K562 (cell line): ENCODE data around the gene SGMS1. TPM values are rescaled to one million over a fixed set of nuclear protein-coding genes. Genes with fewer than 3 reads are reported as not detected.

ENCODE experiments used
- ARNT ChIP-seq, 2 experiments: fragments of 450-650 bp; IDR thresholded peaks; 2 replicates each; pipeline ENCODE4 v1.6.1; 2016; ENCODE audit warnings: mild to moderate bottlenecking in 1 of 2
- ATF1 ChIP-seq, 2 experiments: fragments of 450-650 bp in 1 of 2; IDR thresholded peaks; 2 replicates each; pipeline ENCODE4 v1.6.1; 2016; ENCODE audit warnings: missing compliant biosample characterization in 1 of 2, missing genetic modification characterization in 1 of 2
- CREB1 ChIP-seq, 2 experiments: sonication (generic) in 1 of 2; formaldehyde crosslinking in 1 of 2; IDR thresholded peaks; 2 replicates each; pipeline versions ENCODE4 v1.6.1 to v1.8.0; 2012 to 2022; ENCODE audit warnings: inconsistent platforms in 1 of 2, mild to moderate bottlenecking in 1 of 2, missing genetic modification reagents in 1 of 2, moderate library complexity in 1 of 2
- DPF2 ChIP-seq: fragments of 450-650 bp; IDR thresholded peaks from 2 replicates; pipeline ENCODE4 v1.6.1; 2016
- FOXP1 ChIP-seq: sonication (generic); formaldehyde crosslinking; IDR thresholded peaks from 2 replicates; pipeline ENCODE4 v1.8.0; 2022; ENCODE audit warnings: mild to moderate bottlenecking, missing genetic modification reagents
- GATAD2B ChIP-seq: fragments of 450-650 bp; IDR thresholded peaks from 2 replicates; pipeline ENCODE4 v1.6.1; 2017; ENCODE audit warnings: mild to moderate bottlenecking, borderline replicate concordance
- MEIS2 ChIP-seq: fragments of 450-650 bp; IDR thresholded peaks from 2 replicates; pipeline ENCODE4 v1.6.1; 2014; ENCODE audit warnings: mild to moderate bottlenecking; ENCODE audit not compliant: partially characterized antibody
- NFATC3 ChIP-seq: fragments of 450-650 bp; IDR thresholded peaks from 2 replicates; pipeline ENCODE4 v1.6.1; 2017; ENCODE audit warnings: mild to moderate bottlenecking
- NFE2 ChIP-seq: IDR thresholded peaks from 2 replicates; pipeline ENCODE4 v1.6.1; 2014; ENCODE audit warnings: antibody characterized with exemption, low read depth
- NFE2L1 ChIP-seq: fragments of 450-650 bp; IDR thresholded peaks from 2 replicates; pipeline ENCODE4 v1.6.1; 2016; ENCODE audit warnings: missing genetic modification characterization, low read depth, mild to moderate bottlenecking, missing compliant biosample characterization, moderate library complexity, borderline replicate concordance
- NRF1 ChIP-seq, 2 experiments: fragments of 450-650 bp; IDR thresholded peaks in 1 of 2; conservative IDR thresholded peaks in 1 of 2; 2 replicates each; pipeline ENCODE4 v1.6.1; 2014; ENCODE audit warnings: mild to moderate bottlenecking in 2 of 2
- PHF8 ChIP-seq: fragments of 200-600 bp; sonication (generic); IDR thresholded peaks from 2 replicates; pipeline ENCODE4 v1.6.1; 2012; ENCODE audit warnings: mixed run types, mild to moderate bottlenecking, inconsistent platforms, low read length, moderate library complexity, borderline replicate concordance
- RHOXF2B ChIP-seq: fragments of 250-450 bp; sonication (Bioruptor Pico); conservative IDR thresholded peaks from 2 replicates; pipeline ENCODE4 v1.5.1; 2021
- SMAD4 ChIP-seq: fragments of 250-450 bp; sonication (Bioruptor Pico); conservative IDR thresholded peaks from 2 replicates; pipeline ENCODE4 v1.8.0; 2021; ENCODE audit warnings: inconsistent platforms, mild to moderate bottlenecking, moderate library complexity
- TCF7 ChIP-seq: sonication (generic); IDR thresholded peaks from 2 replicates; pipeline ENCODE4 v1.6.1; 2016; ENCODE audit warnings: antibody characterized with exemption, borderline replicate concordance
- ZFPM2 ChIP-seq: fragments of 250-450 bp; sonication (Bioruptor Pico); IDR thresholded peaks from 2 replicates; pipeline ENCODE4 v1.5.1; 2022; ENCODE audit warnings: mild to moderate bottlenecking
- ZNF184 ChIP-seq: sonication (generic); formaldehyde crosslinking; IDR thresholded peaks from 2 replicates; pipeline ENCODE4 v1.5.0; 2020; ENCODE audit warnings: missing genetic modification reagents
- ZNF318 ChIP-seq, 2 experiments: fragments of 450-650 bp; IDR thresholded peaks; 2 replicates each; pipeline ENCODE4 v1.6.1; 2016; ENCODE audit warnings: mild to moderate bottlenecking in 2 of 2, borderline replicate concordance in 1 of 2, low read depth in 1 of 2, moderate library complexity in 1 of 2
- ZNF766 ChIP-seq: fragments of 200-800 bp; sonication (Bioruptor generic); conservative IDR thresholded peaks from 2 replicates; pipeline ENCODE4 v1.6.1; 2016; ENCODE audit warnings: missing genetic modification characterization, missing compliant biosample characterization
- polyA plus RNA-seq, 8 experiments: library from polyadenylated mRNA; depleted of rRNA in 4 of 8; stranded (reverse) in 5 of 8; unstranded in 3 of 8; fragments of >200 nt; fragmentation: Nextera tagmentation in 2 of 8; fragmentation: Illumina TruSeq in 1 of 8; extraction: Ambion mirVana in 2 of 8; extraction: Trizol in 1 of 8; gene quantifications; 2 replicates each; pipeline versions ENCODE4 v1.2.1 to v1.2.3, GENCODE V29; 2011 to 2014; ENCODE audit warnings: inconsistent platforms in 1 of 8, missing spikeins in 1 of 8
- total RNA-seq, 7 experiments: library from RNA; depleted of rRNA in 6 of 7; stranded (reverse); fragments of >200 nt in 6 of 7; fragmentation: Illumina TruSeq in 2 of 7; extraction: Trizol in 2 of 7; gene quantifications; 2 replicates each; pipeline versions ENCODE4 v1.2.1 to v1.2.3, GENCODE V29; 2011 to 2021; ENCODE audit warnings: low replicate concordance in 1 of 7
- TF ChIP-seq, protein P1 (sequence below): sonication (generic); formaldehyde crosslinking; IDR thresholded peaks from 2 replicates; pipeline ENCODE4 v1.5.0; 2020; ENCODE audit warnings: missing genetic modification reagents

The SGMS1 gene
- total and polyA plus RNA-seq, 9 of the 15 experiments (the other 6 are each of a cell fraction or from before 2014, with no cell fraction given), result 22.6 to 232 (median 82.2) TPM

GRCh38 chr10:50392966-50393718 is 230.6 kb downstream of the SGMS1 start (continued):
- TF ChIP-seq ZNF318 (IDR thresholded peaks at IDR 0.05; ENCODE audit: borderline replicate concordance in 1 of 2, low read depth in 1 of 2), result peak in 1 of 2 experiments; percentile 65; a peak in 1 of 4 replicates
- TF ChIP-seq NRF1 (conservative IDR thresholded peaks at IDR 0.05 in 1 of 2, IDR thresholded peaks at IDR 0.05 in 1 of 2), result no peak
- no peak for TF ChIP-seq NFATC3
- TF ChIP-seq DPF2, result peak; percentile 85; the same call in 1 of the 2 replicates
- TF ChIP-seq ATF1 (CRISPR knock-in tag; IDR thresholded peaks at IDR 0.05), result no peak
- TF ChIP-seq ATF1 (tag; IDR thresholded peaks at IDR 0.05), result peak; percentile 74
- no peak for TF ChIP-seq RHOXF2B (CRISPR knock-in tag)
- no peak for TF ChIP-seq PHF8
- no peak for TF ChIP-seq NFE2L1 (tag)
- peak; percentile 93 for TF ChIP-seq MEIS2
- TF ChIP-seq, protein P1, sequence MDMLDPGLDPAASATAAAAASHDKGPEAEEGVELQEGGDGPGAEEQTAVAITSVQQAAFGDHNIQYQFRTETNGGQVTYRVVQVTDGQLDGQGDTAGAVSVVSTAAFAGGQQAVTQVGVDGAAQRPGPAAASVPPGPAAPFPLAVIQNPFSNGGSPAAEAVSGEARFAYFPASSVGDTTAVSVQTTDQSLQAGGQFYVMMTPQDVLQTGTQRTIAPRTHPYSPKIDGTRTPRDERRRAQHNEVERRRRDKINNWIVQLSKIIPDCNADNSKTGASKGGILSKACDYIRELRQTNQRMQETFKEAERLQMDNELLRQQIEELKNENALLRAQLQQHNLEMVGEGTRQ (CRISPR knock-in tag), result no peak
- 0 out of 2 replicates have a peak, but pooled peaks have one; percentile 18 for TF ChIP-seq GATAD2B
- TF ChIP-seq FOXP1 (CRISPR knock-in tag), result no peak
- TF ChIP-seq CREB1 (IDR thresholded peaks at IDR 0.05), result no peak
- TF ChIP-seq CREB1 (CRISPR knock-in tag; IDR thresholded peaks at IDR 0.05), result peak; percentile 36; the same call in 1 of the 2 replicates
- no peak for TF ChIP-seq ZFPM2
- TF ChIP-seq ARNT (IDR thresholded peaks at IDR 0.05), result peak in 1 of 2 experiments; percentile 29; a peak in 1 of 4 replicates
- TF ChIP-seq SMAD4 (CRISPR knock-in tag), result peak; percentile 23; the same call in 1 of the 2 replicates
- TF ChIP-seq TCF7, result no peak
- 0 out of 2 replicates have a peak, but pooled peaks have one; percentile 54 for TF ChIP-seq ZNF766
- peak; percentile 77 for TF ChIP-seq NFE2
- no peak for TF ChIP-seq ZNF184
